Measurements from ENCODE around the gene PRDX1.

DNA sequence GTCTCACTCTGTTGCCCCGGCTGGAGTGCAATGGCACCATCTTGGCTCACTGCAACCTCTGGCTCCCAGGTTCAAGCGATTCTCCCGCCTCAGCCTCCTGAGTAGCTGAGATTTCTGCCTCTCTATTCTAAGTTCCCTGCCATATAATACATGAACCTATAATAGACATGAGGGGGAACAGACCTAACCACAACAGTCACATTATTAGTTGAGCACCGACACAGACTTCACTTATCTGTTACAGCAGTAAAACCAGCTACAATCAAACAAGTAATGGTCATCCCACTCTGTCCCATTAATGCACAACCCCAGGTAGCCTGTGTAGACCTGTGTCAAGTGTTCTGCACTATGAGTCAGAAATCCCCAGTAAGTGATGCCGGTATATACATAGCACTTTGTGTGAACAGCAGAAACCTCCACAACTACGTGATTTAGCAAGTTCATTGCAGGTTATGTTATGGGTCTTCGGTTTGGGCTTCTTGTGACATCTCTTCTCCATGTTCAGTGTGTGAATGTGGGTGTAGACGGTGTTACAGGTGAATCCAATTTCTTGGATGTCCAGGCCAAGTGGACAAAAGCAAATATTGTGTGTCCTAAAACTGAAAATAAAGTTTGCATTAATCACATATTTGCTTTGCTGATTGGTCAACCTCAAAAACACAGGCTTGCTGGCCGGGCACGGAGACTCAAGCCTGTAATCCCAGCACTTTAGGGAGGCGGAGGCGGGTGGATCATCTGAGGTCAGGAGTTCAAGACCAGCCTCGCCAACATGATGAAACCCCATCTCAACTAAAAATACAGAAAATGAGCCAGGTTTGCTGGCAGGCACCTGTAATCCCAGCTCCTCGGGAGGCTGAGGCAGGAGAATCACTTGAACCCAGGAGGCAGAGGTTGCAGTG is 18.0 kb downstream of the PRDX1 start:
- no peak for TF ChIP-seq FOXM1 (IDR thresholded peaks at IDR 0.05; ENCODE audit: borderline replicate concordance)
- TF ChIP-seq ELF4 (IDR thresholded peaks at IDR 0.05), result no peak

Data from HEK293T (cell line).